ENCODE results near the gene TMEM87A. TPM values are rescaled to one million over a fixed set of nuclear protein-coding genes. Genes with fewer than 3 reads are reported as not detected.
"Not testable (repeated sequence)": the region's sequence is repeated elsewhere in the genome, so short reads cannot be mapped to it uniquely, and the experiment has no call there.

TMEM87A gene
- total RNA-seq, 1 experiment from 2014 or later = 31.2 TPM

GRCh38 chr15:42314818-42315217, 41.6 kb upstream of the TMEM87A start:
- Mint-ChIP-seq H3K27me3 (ENCODE audit: unreplicated experiment) (no peaks in the 10 kb centered on the region), H3K27ac (ENCODE audit: unreplicated experiment) (no peak overlapping the region), H3K9me3 (ENCODE audit: low read depth, unreplicated experiment) (no peaks in the 10 kb centered on the region), H3K4me1 (ENCODE audit: low read depth, unreplicated experiment) (no peaks in the 10 kb centered on the region), H3K36me3 (ENCODE audit: insufficient read depth, unreplicated experiment) (no peaks in the 10 kb centered on the region), H3K4me3 (ENCODE audit: low read depth, unreplicated experiment) (no peak overlapping the region)
- no TSS peak for BruUV-seq (replicated peaks)
- CTCF ChIA-PET = no interaction called here
- intact Hi-C loops (cut with micrococcal nuclease; ENCODE audit: unreplicated experiment) = no loop called here
- DNase-seq = no peak
- TF ChIP-seq CTCF (IDR thresholded peaks at IDR 0.05; ENCODE audit: unreplicated experiment) = no peak

- Mint-ChIP-seq H3K9me3 (ENCODE audit: low read depth, unreplicated experiment) (no peaks in the 10 kb centered on the region), H3K4me1 (ENCODE audit: low read depth, unreplicated experiment) (no peaks in the 10 kb centered on the region), H3K36me3 (ENCODE audit: insufficient read depth, unreplicated experiment) (no peaks in the 10 kb centered on the region), H3K27ac (ENCODE audit: unreplicated experiment) (no peak overlapping the region), H3K4me3 (ENCODE audit: low read depth, unreplicated experiment) (no peak overlapping the region), H3K27me3 (ENCODE audit: unreplicated experiment) (no peaks in the 10 kb centered on the region)
- BruUV-seq (replicated peaks) = no TSS peak
- no peak for DNase-seq
- CTCF ChIA-PET = no interaction called here
- intact Hi-C loops (cut with micrococcal nuclease; ENCODE audit: unreplicated experiment) = no loop called here
- no peak for TF ChIP-seq CTCF (IDR thresholded peaks at IDR 0.05; ENCODE audit: unreplicated experiment)
Observed at GRCh38 chr15:42313463-42313862, 40.2 kb upstream of the TMEM87A start.

DNA sequence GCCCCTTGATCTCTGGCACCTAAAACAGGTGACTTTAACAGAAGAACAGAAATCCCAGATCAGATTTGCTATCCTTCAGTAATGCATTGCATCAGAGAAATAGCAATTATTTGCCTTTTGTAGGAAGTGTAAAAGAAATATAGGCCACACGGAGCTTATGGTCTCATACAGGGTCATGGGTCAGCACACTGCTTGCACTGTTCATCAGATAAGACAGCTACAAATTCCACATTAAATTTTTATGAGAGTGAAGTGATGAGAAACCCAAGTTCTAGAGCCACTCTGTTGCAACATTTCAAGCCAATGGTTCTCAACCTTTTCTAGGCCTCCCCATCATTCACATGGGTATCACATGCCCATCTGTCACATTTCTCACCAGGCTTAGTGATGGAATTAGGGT, 33.4 kb upstream of the TMEM87A start:
- intact Hi-C loops (cut with micrococcal nuclease; ENCODE audit: unreplicated experiment) = no loop called here
- CTCF ChIA-PET = no interaction called here
- BruUV-seq (replicated peaks) = no TSS peak
- TF ChIP-seq CTCF (IDR thresholded peaks at IDR 0.05; ENCODE audit: unreplicated experiment) = no peak
- Mint-ChIP-seq H3K36me3 (ENCODE audit: insufficient read depth, unreplicated experiment) (no peaks in the 10 kb centered on the region), H3K4me3 (ENCODE audit: low read depth, unreplicated experiment) (no peak overlapping the region), H3K9me3 (ENCODE audit: low read depth, unreplicated experiment) (peaks cover 4% of the 10 kb centered on the region), H3K27ac (ENCODE audit: unreplicated experiment) (no peak overlapping the region), H3K27me3 (ENCODE audit: unreplicated experiment) (no peaks in the 10 kb centered on the region), H3K4me1 (ENCODE audit: low read depth, unreplicated experiment) (no peaks in the 10 kb centered on the region)
- DNase-seq = no peak

- H3K4me1 Mint-ChIP-seq (ENCODE audit: low read depth, unreplicated experiment); H3K36me3 Mint-ChIP-seq (ENCODE audit: insufficient read depth, unreplicated experiment); DNase-seq; H3K9me3 Mint-ChIP-seq (ENCODE audit: low read depth, unreplicated experiment); H3K27ac Mint-ChIP-seq (ENCODE audit: unreplicated experiment); BruUV-seq (replicated peaks); H3K27me3 Mint-ChIP-seq (ENCODE audit: unreplicated experiment); intact Hi-C loops (cut with micrococcal nuclease; ENCODE audit: unreplicated experiment); H3K4me3 Mint-ChIP-seq (ENCODE audit: low read depth, unreplicated experiment); CTCF ChIA-PET: not testable (repeated sequence)
Observed at GRCh38 chr15:42301004-42301403, 27.8 kb upstream of the TMEM87A start.

- Mint-ChIP-seq H3K4me1 (ENCODE audit: low read depth, unreplicated experiment) (peaks cover 14% of the 10 kb centered on the region), H3K36me3 (ENCODE audit: insufficient read depth, unreplicated experiment) (no peaks in the 10 kb centered on the region), H3K27me3 (ENCODE audit: unreplicated experiment) (no peaks in the 10 kb centered on the region), H3K27ac (ENCODE audit: unreplicated experiment) (no peak overlapping the region), H3K4me3 (ENCODE audit: low read depth, unreplicated experiment) (no peak overlapping the region), H3K9me3 (ENCODE audit: low read depth, unreplicated experiment) (no peaks in the 10 kb centered on the region)
- no peak for DNase-seq
- no TSS peak for BruUV-seq (replicated peaks)
- CTCF ChIA-PET = no interaction called here
- TF ChIP-seq CTCF (IDR thresholded peaks at IDR 0.05; ENCODE audit: unreplicated experiment) = no peak
- intact Hi-C loops (cut with micrococcal nuclease; ENCODE audit: unreplicated experiment) = no loop called here
Observed at GRCh38 chr15:42289166-42289565, 15.9 kb upstream of the TMEM87A start.

Data from Calu3 (cell line).